SK-N-SH (cell line): Measurements from ENCODE around the gene NEK9.

Source experiments
- CTCF ChIP-seq: fragments of 200-600 bp; sonication (generic); IDR thresholded peaks from 2 replicates; pipeline ENCODE4 v1.6.1; 2017; ENCODE audit warnings: antibody characterized with exemption, mild to moderate bottlenecking, moderate library complexity
- MEF2A ChIP-seq: IDR thresholded peaks from 2 replicates; pipeline ENCODE4 v1.4.0; 2012; ENCODE audit warnings: low read depth, borderline replicate concordance
- NFIC ChIP-seq: IDR thresholded peaks from 2 replicates; pipeline ENCODE4 v1.4.0; 2012; ENCODE audit warnings: borderline replicate concordance
- YY1 ChIP-seq: IDR thresholded peaks from 2 replicates; pipeline ENCODE4 v1.4.0; 2012; ENCODE audit warnings: low read depth, mild to moderate bottlenecking
- TF ChIP-seq, protein P1 (sequence below): IDR thresholded peaks from 2 replicates; pipeline ENCODE4 v1.4.0; 2012; ENCODE audit warnings: low read depth

- TF ChIP-seq CTCF: no peak
- TF ChIP-seq MEF2A: no peak
- TF ChIP-seq, protein P1, sequence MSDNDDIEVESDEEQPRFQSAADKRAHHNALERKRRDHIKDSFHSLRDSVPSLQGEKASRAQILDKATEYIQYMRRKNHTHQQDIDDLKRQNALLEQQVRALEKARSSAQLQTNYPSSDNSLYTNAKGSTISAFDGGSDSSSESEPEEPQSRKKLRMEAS: no peak
- no peak for TF ChIP-seq YY1
- no peak for TF ChIP-seq NFIC
These were observed 58.3 kb downstream of the NEK9 start for GRCh38 chr14:75068294-75069120.
